ENCODE data around the gene FOXJ1. TPM values are rescaled to one million over a fixed set of nuclear protein-coding genes. Genes with fewer than 3 reads are reported as not detected.
A peak's percentile ranks its signal among the peaks of the same experiment; 100 is the strongest.

The FOXJ1 gene
- total RNA-seq, 1 donor from 2014 or later: 2.1 TPM

DNA sequence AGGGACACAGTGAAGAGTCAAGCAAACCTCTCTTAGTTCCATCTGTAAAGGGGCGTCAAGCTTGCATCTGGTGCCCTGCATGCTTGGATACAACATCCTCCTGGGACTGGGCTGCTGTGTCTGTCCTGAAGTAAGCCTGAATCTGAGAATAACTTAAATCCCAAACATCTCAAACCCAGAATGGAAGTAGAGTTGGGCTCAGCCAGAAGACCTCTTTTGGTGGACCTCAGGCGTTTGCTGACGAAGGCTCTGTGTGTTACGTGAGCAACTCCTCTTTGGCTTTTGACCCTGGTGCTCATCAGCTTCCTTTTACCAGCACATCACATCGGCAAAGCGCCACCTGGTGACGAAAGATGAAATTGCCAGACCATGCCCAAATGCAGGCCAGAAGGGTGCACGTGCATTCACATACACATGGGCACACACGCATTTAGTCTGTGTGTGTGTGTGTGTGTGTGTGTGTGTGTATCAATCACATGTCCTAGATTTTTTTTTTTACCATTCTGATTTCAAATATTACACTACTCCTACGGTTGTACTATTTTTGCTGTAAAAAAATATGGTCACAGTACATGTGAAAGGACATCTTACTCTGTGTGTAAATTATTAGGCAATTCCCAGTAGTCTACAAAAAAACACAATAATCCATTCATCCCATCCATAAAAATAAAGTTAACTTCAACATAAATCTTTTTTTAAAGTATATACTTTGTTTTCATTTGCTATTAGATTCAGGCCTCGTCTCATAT lies 41.1 kb upstream of the FOXJ1 start:
- TF ChIP-seq, protein P1, sequence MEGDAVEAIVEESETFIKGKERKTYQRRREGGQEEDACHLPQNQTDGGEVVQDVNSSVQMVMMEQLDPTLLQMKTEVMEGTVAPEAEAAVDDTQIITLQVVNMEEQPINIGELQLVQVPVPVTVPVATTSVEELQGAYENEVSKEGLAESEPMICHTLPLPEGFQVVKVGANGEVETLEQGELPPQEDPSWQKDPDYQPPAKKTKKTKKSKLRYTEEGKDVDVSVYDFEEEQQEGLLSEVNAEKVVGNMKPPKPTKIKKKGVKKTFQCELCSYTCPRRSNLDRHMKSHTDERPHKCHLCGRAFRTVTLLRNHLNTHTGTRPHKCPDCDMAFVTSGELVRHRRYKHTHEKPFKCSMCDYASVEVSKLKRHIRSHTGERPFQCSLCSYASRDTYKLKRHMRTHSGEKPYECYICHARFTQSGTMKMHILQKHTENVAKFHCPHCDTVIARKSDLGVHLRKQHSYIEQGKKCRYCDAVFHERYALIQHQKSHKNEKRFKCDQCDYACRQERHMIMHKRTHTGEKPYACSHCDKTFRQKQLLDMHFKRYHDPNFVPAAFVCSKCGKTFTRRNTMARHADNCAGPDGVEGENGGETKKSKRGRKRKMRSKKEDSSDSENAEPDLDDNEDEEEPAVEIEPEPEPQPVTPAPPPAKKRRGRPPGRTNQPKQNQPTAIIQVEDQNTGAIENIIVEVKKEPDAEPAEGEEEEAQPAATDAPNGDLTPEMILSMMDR (IDR thresholded peaks at IDR 0.05; ENCODE audit: unreplicated experiment): peak; percentile 96
- Mint-ChIP-seq H3K9me3 (no peaks in the 10 kb centered on the region), H3K36me3 (no peaks in the 10 kb centered on the region), H3K4me3 (no peak overlapping the region), H3K4me1 (no peaks in the 10 kb centered on the region), H3K27me3 (ENCODE audit: low read depth) (no peaks in the 10 kb centered on the region), H3K27ac (peak overlapping the region; percentile 21)
- peak; percentile 62 to 95 for DNase-seq (ENCODE audit: low spot score in 2 of 2, unreplicated experiment in 2 of 2)

DNA sequence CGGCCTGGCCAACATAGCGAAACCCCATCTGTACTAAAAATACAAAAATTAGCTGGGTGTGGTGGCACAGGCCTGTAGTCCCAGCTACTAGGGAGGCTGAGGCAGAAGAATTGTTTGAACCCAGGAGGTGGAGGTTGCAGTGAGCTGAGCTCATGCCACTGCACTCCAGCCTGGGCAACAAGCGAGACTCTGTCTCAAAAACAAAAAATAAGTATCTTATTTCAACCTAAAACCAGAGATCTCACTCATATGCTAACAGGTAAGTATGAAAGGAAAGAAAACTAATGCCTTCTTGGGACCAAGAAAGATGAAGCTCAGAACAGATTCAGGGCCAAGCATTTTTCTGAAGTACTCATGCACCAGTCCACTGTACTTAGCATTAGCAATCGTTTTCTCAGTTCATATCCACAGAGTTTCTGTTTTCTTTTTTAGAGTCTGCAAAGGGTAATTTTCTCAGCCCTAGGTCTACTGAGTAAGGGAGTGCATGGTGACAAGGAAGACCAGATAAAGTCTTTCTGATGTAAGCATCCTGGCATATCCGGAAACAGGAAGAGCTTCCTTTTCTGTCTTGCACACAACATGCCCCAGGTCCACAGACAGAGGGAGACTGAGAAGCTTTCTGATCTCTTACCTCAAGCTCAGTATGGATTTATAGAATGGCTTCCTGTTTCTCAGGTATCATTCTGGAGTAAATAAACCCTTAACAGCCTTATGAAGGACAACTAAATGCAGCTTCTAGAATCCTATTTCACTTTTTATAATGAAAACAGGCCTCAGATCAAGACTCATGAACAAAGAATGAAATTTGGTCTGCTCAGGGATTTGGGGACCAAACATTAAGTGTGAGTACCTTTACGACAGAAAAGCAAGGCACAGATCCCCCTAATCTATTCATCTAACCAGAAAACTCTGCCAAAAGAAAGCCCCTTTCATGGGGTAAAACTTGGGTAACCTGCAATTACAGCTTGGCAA lies 38.7 kb upstream of the FOXJ1 start:
- Mint-ChIP-seq H3K27ac (peak overlapping the region; percentile 59), H3K4me3 (no peak overlapping the region), H3K9me3 (no peaks in the 10 kb centered on the region), H3K4me1 (peaks cover 9% of the 10 kb centered on the region), H3K27me3 (ENCODE audit: low read depth) (no peaks in the 10 kb centered on the region), H3K36me3 (no peaks in the 10 kb centered on the region)
- TF ChIP-seq, protein P1 (IDR thresholded peaks at IDR 0.05; ENCODE audit: unreplicated experiment): no peak
- DNase-seq (ENCODE audit: low spot score in 2 of 2, unreplicated experiment in 2 of 2): no peak

DNA sequence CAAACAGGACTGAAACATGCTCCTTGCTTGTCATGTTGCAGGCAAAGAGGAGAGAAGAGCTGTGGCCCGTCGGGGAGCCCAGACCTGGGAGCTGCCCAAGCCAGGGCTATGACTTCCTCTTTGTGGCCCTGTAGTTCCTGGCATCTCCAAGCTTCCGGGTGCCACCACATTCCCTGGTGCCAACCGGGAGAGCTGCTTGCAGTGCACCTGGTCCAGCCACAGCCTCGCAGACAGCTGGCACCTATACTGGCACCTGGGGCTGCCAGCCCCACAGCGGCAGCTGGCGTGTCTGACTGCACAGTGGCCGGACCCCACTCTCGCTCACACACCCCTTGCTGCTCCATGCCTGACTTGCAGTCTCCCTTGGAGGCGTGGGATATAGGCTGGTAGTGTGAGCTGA lies 37.1 kb upstream of the FOXJ1 start:
- TF ChIP-seq, protein P1 (IDR thresholded peaks at IDR 0.05; ENCODE audit: unreplicated experiment): no peak
- Mint-ChIP-seq H3K36me3 (no peaks in the 10 kb centered on the region), H3K4me3 (no peak overlapping the region), H3K9me3 (no peaks in the 10 kb centered on the region), H3K27ac (no peak overlapping the region), H3K4me1 (peaks cover 16% of the 10 kb centered on the region), H3K27me3 (ENCODE audit: low read depth) (no peaks in the 10 kb centered on the region)
- DNase-seq (ENCODE audit: low spot score in 2 of 2, unreplicated experiment in 2 of 2): no peak

DNA sequence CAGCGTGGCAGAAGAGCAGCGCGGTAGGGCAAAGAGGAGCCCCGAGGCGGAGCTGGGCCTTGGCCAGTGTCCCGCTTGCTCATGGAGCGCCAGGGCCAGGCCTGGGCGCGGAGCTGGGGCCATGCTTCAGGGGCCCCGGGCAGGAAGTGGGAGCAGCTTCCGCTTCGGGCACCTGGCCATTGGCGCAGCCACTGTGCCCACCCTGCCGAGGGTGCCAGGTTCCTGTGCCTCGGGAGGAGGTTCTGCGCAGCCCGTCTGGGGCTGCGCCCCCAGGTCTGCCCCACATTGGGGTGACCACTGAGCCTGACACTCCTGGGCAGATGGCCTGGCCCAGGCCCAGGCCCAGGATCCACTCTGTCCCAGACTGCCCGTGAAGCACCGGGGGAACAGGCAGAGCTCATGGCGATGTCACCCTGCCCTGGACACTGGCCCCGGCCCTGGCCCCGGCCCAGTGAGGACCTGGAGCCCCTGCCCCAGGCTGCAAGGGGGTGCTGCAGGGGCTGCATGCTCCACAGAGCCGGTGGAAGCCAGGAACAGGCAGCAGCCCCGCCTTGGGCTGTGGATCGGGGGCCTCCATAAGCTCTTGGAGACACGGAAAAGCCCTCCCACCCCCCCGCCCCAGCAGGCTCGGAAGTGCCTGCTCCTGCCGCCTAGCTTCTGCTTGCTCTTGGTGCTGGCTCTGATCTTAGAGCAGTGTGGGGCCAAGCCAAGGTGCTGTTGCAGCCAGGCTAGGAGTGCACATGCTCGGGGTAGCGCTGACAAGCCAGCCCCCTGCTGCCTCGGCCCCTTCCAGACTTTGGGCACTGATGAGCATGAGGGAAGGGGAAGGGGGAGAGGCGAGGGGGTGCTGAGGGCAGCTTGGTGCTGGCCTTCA lies 35.9 kb upstream of the FOXJ1 start:
- H3K27me3 Mint-ChIP-seq (ENCODE audit: low read depth): no peaks in the 10 kb centered on the region
- TF ChIP-seq, protein P1 (IDR thresholded peaks at IDR 0.05; ENCODE audit: unreplicated experiment): no peak
- DNase-seq (ENCODE audit: low spot score in 2 of 2, unreplicated experiment in 2 of 2): no peak
- no peaks in the 10 kb centered on the region for H3K36me3 Mint-ChIP-seq
- H3K4me3 Mint-ChIP-seq: no peak overlapping the region
- peaks cover 16% of the 10 kb centered on the region for H3K4me1 Mint-ChIP-seq
- no peak overlapping the region for H3K27ac Mint-ChIP-seq
- no peaks in the 10 kb centered on the region for H3K9me3 Mint-ChIP-seq

GRCh38 chr17:76174037-76174436 lies 33.0 kb upstream of the FOXJ1 start:
- H3K9me3 Mint-ChIP-seq: no peaks in the 10 kb centered on the region
- H3K27ac Mint-ChIP-seq: no peak overlapping the region
- H3K27me3 Mint-ChIP-seq (ENCODE audit: low read depth): no peaks in the 10 kb centered on the region
- H3K4me1 Mint-ChIP-seq: peaks cover 16% of the 10 kb centered on the region
- TF ChIP-seq, protein P1 (IDR thresholded peaks at IDR 0.05; ENCODE audit: unreplicated experiment): no peak
- no peaks in the 10 kb centered on the region for H3K36me3 Mint-ChIP-seq
- no peak for DNase-seq (ENCODE audit: low spot score in 2 of 2, unreplicated experiment in 2 of 2)
- no peak overlapping the region for H3K4me3 Mint-ChIP-seq

All from mesothelial cell of epicardium (in vitro differentiated cells).